ENCODE results near the gene MTOR.

MTOR gene

DNA sequence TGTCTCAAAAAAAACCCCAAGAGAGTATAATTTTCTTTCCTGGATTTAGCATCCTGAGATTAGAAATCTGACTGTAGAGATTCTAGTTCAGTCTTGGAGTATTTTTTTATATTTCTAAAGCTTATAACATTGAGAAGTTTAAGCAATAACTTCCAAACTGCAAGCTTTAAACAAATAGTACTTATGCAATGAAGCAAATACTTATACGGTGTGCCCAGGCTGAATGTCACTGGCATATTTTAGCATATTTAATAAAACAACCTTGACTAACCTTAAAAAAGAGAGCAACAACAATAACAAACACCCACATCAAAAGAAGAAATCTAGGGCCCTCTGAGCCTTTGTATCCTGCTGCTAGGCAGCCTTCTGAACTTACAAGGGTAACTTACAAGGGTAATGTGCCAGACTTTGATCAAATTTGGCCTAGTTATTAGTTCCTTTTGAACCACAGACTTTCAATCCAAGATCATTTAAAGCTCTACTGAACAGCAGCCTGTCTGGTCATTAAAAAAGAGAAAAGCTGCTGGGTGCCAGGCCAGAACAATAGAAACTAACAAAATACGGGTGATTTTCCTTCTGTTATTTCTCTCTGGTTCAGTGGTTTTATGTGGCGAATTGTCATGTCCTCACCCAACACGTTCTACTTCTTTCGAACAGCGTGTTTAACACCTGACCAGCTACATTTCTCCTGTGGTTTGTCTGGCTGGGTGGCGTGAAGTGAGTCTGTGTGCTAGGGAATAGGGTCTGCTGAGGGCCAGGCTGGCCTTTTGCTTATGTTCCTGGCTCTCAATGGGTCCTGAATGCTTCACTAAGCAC lies 16.2 kb downstream of the MTOR start:
- no peak overlapping the region for H3K4me3 Mint-ChIP-seq
- no peaks in the 10 kb centered on the region for H3K4me1 Mint-ChIP-seq
- H3K27me3 Mint-ChIP-seq (ENCODE audit: low read depth) = no peaks in the 10 kb centered on the region
- TF ChIP-seq CTCF (IDR thresholded peaks at IDR 0.05; ENCODE audit: unreplicated experiment in 3 of 3) = no peak
- peaks cover 58% of the 10 kb centered on the region for H3K36me3 Mint-ChIP-seq (ENCODE audit: low read depth)
- H3K9me3 Mint-ChIP-seq = no peaks in the 10 kb centered on the region
- peak overlapping the region in 1 of 3 experiments; percentile 82 for H3K27ac Mint-ChIP-seq

DNA sequence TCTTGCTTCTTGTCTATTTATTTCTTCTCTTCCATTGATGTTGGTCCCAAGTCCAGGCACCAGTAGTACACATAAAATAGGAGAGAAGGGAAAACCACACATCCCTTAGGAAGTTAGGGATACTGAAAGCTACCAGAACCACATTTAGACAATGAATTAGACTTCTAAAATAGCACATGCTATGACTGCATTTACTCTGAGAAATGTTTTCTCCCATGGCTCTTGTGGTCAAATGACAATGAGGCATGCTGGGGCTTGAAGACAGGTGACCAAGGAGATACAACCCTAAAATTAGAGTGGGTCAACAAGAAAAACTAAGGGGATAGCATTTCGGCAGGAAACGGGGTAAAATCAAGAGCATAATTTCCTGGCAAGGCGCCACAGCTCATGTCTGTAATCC lies 17.1 kb downstream of the MTOR start:
- Mint-ChIP-seq H3K4me1 (no peaks in the 10 kb centered on the region), H3K9me3 (no peaks in the 10 kb centered on the region), H3K36me3 (ENCODE audit: low read depth) (peaks cover 55% of the 10 kb centered on the region), H3K27ac (no peak overlapping the region), H3K4me3 (no peak overlapping the region), H3K27me3 (ENCODE audit: low read depth) (no peaks in the 10 kb centered on the region)
- TF ChIP-seq CTCF (IDR thresholded peaks at IDR 0.05; ENCODE audit: unreplicated experiment in 3 of 3) = no peak

GRCh38 chr1:11238311-11238710 lies 24.0 kb downstream of the MTOR start:
- no peak overlapping the region for H3K27ac Mint-ChIP-seq
- peaks cover 59% of the 10 kb centered on the region for H3K36me3 Mint-ChIP-seq (ENCODE audit: low read depth)
- no peaks in the 10 kb centered on the region for H3K4me1 Mint-ChIP-seq
- no peaks in the 10 kb centered on the region for H3K27me3 Mint-ChIP-seq (ENCODE audit: low read depth)
- no peak for TF ChIP-seq CTCF (IDR thresholded peaks at IDR 0.05; ENCODE audit: unreplicated experiment in 3 of 3)
- H3K4me3 Mint-ChIP-seq = no peak overlapping the region
- H3K9me3 Mint-ChIP-seq = no peaks in the 10 kb centered on the region

- no peak for TF ChIP-seq CTCF (IDR thresholded peaks at IDR 0.05; ENCODE audit: unreplicated experiment in 3 of 3)
- H3K4me3 Mint-ChIP-seq = no peak overlapping the region
- no peaks in the 10 kb centered on the region for H3K27me3 Mint-ChIP-seq (ENCODE audit: low read depth)
- H3K9me3 Mint-ChIP-seq = no peaks in the 10 kb centered on the region
- no peaks in the 10 kb centered on the region for H3K4me1 Mint-ChIP-seq
- H3K36me3 Mint-ChIP-seq (ENCODE audit: low read depth) = peaks cover 60% of the 10 kb centered on the region
- H3K27ac Mint-ChIP-seq = no peak overlapping the region
Observed at GRCh38 chr1:11237356-11237755, 25.0 kb downstream of the MTOR start.

DNA sequence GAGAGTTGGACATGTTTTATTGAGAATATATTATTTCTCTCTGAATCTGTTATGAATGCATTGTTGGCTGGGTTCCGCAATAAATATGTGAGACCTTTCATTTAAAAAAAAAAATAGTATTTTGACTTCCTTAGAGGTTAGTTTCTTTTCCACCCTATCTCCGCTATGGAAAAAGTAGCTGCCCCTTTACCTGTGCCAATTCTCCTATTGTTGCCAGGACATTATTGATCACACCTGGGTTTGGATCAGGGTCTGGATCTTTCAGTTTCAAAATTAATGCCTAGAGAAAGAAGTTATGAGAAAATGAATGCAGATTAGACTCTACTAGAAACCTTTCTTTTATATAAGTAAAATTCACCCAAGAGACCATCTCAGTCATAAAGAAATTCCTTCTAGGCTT lies 29.1 kb downstream of the MTOR start:
- Mint-ChIP-seq H3K27ac (no peak overlapping the region), H3K27me3 (ENCODE audit: low read depth) (no peaks in the 10 kb centered on the region), H3K4me3 (no peak overlapping the region), H3K4me1 (no peaks in the 10 kb centered on the region), H3K9me3 (no peaks in the 10 kb centered on the region), H3K36me3 (ENCODE audit: low read depth) (peaks cover 76% of the 10 kb centered on the region)
- TF ChIP-seq CTCF (IDR thresholded peaks at IDR 0.05; ENCODE audit: unreplicated experiment in 3 of 3) = no peak

GRCh38 chr1:11229203-11229602 lies 33.1 kb downstream of the MTOR start:
- H3K27ac Mint-ChIP-seq = no peak overlapping the region
- H3K4me1 Mint-ChIP-seq = no peaks in the 10 kb centered on the region
- no peak overlapping the region for H3K4me3 Mint-ChIP-seq
- no peaks in the 10 kb centered on the region for H3K9me3 Mint-ChIP-seq
- TF ChIP-seq CTCF (IDR thresholded peaks at IDR 0.05; ENCODE audit: unreplicated experiment in 3 of 3) = no peak
- H3K27me3 Mint-ChIP-seq (ENCODE audit: low read depth) = no peaks in the 10 kb centered on the region
- H3K36me3 Mint-ChIP-seq (ENCODE audit: low read depth) = peaks cover 75% of the 10 kb centered on the region

Data from nephron (organoid).